ENCODE results near the gene RELN.
"Not testable (repeated sequence)": the region's sequence is repeated elsewhere in the genome, so short reads cannot be mapped to it uniquely, and the experiment has no call there.

Gene RELN

DNA sequence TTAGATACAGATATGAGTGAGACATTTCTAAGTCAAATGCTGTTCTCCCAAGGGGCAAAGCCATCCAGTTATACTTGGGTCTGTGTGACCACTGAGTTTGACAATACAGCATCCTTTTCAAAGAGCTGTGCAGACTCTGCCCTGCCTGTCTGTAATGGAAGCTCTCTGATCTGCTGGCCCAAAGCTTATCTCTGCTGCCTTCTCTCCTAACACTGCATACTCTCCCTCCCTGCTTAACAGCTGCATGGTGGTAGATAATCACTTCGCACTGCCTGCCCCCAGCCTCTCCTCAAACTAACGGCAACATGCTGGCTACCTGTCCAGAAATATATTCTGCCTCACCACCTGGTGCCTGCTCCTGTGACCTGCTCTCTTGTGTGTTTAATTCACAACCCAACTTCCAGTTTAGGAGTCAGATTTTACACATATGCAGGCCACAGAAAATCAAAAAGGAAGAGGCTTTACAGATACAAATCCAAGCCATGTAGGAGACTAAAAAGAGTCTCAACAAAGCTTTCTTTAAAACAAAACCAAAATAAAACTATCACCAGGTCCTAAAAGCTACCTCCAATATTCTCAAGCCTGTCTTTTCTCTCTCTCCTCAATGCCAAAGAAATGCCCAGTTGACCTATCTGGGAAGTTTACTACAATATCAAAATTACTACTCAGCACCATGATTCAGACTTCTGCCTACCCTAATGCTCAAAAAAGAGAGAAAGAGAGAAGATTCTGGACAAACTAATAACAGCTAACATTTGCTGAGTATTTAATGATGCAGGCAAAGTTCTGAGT lies 145.6 kb downstream of the RELN start:
- no peak for DNase-seq (ENCODE audit: low read depth)

- DNase-seq (ENCODE audit: low read depth): no peak
These were observed 156.1 kb downstream of the RELN start for GRCh38 chr7:103833401-103833800.

- DNase-seq (ENCODE audit: low read depth): no peak
These were observed 157.0 kb downstream of the RELN start for GRCh38 chr7:103832438-103832837.

- no peak for DNase-seq (ENCODE audit: low read depth)
These were observed 165.2 kb downstream of the RELN start for GRCh38 chr7:103824251-103824650.

DNA sequence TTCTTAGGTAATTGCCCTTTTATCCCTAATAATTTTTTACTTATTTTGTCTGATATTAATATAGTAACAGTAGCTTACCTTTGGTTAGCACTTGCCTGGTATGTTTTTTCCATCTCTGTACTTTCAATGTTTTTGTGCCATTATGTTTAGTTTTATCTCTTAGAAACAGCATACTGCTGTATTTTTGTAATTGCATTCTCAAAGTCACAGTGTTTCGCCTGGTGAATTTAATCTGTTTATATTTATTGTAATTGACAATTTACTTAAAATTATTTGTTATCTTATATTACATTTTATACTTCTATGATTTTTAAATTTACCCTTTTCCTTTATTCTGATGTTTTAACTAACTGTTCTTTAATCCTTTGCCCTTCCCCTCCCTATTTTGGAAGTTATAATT lies 166.4 kb downstream of the RELN start:
- no peak for DNase-seq (ENCODE audit: low read depth)

DNA sequence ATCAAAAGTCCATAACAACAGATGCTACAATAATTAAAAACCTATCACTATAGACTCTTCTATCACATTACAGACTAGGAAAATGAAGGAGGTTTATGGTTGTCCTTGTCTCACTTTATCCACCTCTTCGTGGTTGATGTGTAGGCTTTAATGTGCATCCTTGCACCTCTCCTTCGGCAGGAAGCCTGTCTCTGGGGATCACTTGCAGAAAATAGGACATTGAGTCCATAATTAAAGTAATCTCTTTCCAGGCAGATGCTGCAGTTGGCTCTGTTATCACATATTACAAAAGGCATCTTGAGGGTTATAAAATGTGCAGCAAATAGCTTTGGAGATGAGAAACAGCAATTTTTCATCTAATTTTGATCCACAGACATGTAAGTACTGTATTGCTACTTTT lies 168.4 kb downstream of the RELN start:
- no peak for DNase-seq (ENCODE audit: low read depth)

DNA sequence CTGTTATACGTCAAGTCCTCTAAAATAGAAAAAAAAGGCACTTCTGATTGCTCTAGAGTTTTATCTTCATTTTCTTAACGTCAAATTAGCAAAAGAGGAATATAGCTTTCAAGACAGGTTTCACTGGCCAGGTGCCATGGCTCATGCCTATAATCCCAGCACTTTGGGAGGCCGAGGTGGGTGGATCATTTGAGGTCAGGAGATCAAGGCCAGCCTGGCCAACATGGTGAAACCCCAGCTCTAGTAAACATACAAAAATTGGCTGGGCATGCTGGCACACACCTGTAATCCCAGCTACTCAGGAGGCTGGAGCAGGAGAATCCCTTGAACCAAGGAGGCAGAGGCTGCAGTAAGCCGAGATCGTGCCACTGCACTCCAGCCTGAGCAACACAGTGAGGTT lies 173.5 kb downstream of the RELN start:
- DNase-seq (ENCODE audit: low read depth): not testable (repeated sequence)

DNA sequence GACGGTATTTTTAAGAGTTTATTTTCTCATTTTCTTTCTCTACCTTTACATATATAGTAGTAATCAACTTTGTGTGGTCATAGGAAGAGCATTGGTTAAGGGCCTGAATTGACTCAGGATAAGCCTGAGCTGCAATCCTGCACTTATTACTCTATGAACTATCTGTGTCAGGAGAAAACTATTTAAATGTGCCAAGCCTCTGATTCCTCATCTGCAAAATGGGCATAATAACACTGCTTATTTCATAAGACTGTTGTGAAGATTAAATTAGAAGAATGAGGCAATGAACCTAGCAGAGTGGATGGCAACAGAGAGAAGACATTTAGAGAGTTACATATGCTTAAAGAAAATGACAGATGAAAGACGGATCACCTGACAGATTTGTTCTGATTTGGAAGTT lies 175.5 kb downstream of the RELN start:
- DNase-seq (ENCODE audit: low read depth): no peak

DNA sequence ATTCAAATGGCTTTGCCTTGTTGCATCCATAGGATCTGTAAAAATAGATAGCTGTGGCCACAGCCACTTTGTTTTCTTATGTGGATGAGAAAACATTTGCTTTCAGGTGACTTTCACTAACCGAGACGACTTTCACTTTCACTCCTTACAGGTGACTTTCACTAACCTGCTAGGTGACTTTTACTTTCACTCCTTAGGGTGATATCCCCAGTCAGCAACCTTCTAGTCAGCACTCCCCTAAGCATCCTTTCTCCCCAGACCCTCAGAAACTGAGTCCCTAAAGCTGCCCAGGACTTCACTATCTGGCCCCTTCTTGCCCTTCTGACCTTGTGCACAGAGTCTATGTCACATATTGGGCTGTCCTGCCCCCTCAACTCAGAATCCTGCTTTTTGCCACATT lies 177.5 kb downstream of the RELN start:
- no peak for DNase-seq (ENCODE audit: low read depth)

DNA sequence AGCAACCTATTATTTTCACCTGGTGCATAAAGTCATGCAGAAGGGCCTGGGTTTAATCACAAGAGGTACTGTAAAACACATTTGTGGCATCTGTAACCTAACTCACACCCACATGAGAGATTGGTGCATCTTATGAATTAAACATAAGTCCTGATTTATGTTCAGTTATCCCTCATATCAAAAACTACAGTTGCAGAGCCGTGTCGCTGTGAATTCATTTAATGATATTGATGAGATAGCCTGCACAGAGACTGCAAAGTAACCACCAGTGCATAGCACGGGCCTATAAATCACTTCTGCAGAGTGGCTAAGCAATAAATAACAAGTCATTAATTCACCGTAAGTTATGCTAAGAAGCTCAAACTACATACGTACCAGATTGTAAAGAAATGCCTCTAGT lies 178.2 kb downstream of the RELN start:
- DNase-seq (ENCODE audit: low read depth): no peak

DNA sequence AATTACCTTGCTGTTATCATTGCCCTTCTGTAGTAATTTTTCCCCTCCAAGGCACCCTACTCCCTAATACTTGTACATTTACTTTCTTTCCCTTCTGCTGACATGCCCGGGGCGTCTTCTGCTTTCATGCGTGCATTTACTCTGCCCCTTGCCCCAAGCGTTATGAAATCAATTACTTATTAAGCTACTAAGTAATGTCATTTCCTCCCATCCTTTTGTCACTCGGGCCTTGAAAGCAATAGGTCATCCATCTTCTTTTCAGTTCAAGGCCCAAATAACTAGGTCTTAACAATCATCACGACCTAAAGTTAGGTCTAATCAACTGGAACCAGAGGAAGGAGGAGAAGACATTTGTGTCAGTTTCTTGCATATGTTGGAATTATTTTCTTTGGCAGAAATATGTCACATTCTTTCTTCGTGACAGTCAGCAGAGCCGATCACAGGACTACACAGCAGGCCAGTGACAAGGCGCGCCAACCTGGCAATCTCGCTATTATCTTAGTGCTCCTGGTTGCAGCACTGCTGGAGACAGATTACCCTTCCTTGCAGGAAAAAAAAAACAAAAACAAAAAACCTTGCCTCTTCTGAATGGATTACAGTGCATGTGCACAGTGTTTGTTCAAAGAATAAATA lies 179.2 kb downstream of the RELN start:
- DNase-seq (ENCODE audit: low read depth): no peak

GRCh38 chr7:103809229-103809994 lies 180.0 kb downstream of the RELN start:
- DNase-seq (ENCODE audit: low read depth): no peak

- DNase-seq (ENCODE audit: low read depth): no peak
These were observed 184.1 kb downstream of the RELN start for GRCh38 chr7:103805346-103805745.

GRCh38 chr7:103803631-103804030 lies 185.8 kb downstream of the RELN start:
- DNase-seq (ENCODE audit: low read depth): no peak

DNA sequence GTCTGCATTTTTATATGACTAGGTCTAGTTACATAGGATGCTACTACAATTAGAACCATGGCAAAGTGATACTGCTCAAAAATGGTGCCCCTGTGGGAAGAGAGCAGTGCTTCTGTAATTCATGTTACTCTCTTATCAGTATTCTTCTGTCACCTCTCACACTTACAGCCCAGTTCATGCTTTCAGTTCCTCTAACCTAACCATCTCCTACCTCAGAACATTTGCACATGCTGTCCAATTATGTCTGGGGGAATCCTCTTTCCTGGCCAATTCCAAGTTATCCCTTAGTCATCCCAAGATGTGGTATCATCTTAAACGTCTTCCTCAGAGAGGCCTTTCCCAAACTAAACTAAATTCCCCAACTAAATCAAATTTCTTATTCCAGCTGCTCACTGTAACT lies 190.2 kb downstream of the RELN start:
- DNase-seq (ENCODE audit: low read depth): no peak

GRCh38 chr7:103797647-103798307 lies 191.7 kb downstream of the RELN start:
- DNase-seq (ENCODE audit: low read depth): no peak

DNA sequence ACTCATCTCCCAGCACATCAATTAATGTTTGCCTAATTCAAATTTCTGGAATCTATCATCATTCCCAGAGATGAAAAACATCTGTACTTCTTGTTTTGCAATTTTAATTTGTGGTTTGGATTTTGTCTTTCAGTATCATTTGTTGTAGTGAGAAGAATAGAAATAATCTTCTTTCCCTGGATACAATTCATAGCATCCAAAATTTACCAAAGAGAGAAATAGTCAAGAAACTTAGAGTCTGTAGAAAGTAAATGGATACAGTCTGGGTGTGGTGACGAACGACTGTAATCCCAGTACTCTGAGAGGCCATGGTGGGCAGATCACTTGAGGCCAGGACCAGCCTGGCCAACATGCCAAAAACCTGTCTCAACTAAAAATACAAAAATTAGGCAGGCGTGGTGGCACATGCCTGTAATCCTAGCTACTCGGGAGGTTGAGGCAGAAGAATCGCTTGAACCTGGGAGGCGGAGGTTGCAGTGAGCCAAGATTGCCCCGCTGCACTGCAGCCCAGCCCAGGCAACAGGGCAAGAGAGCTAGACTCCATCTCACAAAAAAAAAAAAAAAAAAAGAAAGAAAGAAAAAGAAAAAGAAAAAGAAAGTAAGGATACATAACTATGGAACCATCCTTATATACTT lies 193.0 kb downstream of the RELN start:
- DNase-seq (ENCODE audit: low read depth): no peak

DNA sequence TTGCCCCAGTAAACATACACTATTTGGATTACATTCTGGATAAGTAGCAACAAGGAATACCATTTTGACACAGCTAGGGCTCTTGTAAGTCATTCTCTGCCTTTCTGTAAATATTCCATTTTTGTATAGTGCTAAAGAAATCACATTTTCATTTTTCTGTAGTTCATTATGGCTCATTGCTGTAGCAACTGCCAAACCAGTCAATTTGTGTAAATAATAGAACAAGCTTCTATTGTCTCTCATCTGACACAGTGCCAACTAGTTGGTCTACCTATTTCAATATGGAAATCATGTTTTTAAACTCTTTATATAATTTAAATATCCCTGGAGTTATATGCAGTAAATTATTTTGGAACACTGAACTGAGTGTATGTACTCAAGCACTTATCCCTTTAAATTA lies 193.7 kb downstream of the RELN start:
- no peak for DNase-seq (ENCODE audit: low read depth)

GRCh38 chr7:103795107-103795506 lies 194.4 kb downstream of the RELN start:
- DNase-seq (ENCODE audit: low read depth): no peak

- no peak for DNase-seq (ENCODE audit: low read depth)
These were observed 195.0 kb downstream of the RELN start for GRCh38 chr7:103794424-103794823.

DNA sequence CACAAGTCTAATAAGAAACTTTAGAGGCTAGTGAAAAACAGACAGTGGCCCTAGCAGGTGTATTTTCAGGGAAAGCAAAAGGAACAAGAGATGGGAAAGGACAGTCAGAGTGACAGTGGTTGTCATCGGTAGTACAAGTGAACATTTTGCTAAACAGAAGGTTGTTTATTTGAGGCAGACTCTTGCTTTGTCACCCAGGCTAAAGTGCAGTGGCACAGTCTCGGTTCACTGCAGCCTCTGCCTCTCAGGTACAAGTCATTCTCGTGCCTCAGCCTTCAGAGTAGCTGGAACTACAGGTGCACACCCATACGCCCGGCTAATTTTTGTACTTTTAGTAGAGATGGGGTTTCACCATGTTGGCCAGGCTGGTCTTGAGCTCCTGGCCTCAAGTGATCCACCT lies 195.8 kb downstream of the RELN start:
- no peak for DNase-seq (ENCODE audit: low read depth)

DNA sequence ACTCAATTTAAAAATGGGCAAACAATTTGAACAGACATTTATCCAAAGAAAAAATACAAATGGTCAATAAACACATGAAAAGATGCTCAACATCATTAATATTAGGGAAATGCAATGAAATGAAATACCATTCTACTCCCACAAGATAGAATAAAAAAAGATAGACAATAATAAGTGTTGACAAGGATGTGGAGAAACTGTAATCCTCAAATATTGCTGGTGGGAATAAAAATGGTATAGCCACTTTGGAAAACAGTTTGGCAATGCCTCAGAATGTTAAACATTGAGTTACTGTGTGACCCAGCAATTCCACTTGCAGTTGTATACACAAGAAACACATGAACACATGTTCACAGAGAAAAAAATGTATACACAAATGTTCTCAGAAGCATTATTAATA lies 197.6 kb downstream of the RELN start:
- DNase-seq (ENCODE audit: low read depth): no peak

Measured in HS-5 (cell line).